GM04503 (cell line): Measurements from ENCODE around the gene ZNF705A.
A peak's percentile ranks its signal among the peaks of the same experiment; 100 is the strongest.
"Not testable (repeated sequence)": the region's sequence is repeated elsewhere in the genome, so short reads cannot be mapped to it uniquely, and the experiment has no call there.

ENCODE experiments used
- DNase-seq: peaks from one replicate; pipeline ENCODE4 v3.0.0-alpha.2; 2012; ENCODE audit warnings: low read depth

The ZNF705A gene

GRCh38 chr12:8184206-8184605 lies 27.4 kb downstream of the ZNF705A start:
- not testable (repeated sequence) for DNase-seq

GRCh38 chr12:8188088-8188487 lies 31.3 kb downstream of the ZNF705A start:
- DNase-seq: not testable (repeated sequence)

- peak; percentile 68 for DNase-seq
These were observed 41.0 kb downstream of the ZNF705A start for GRCh38 chr12:8197685-8198308.

GRCh38 chr12:8218711-8219382 lies 62.0 kb downstream of the ZNF705A start:
- not testable (repeated sequence) for DNase-seq

- not testable (repeated sequence) for DNase-seq
These were observed 64.6 kb downstream of the ZNF705A start for GRCh38 chr12:8221375-8221774.

GRCh38 chr12:8221844-8222243 lies 65.0 kb downstream of the ZNF705A start:
- DNase-seq: not testable (repeated sequence)

- not testable (repeated sequence) for DNase-seq
These were observed 65.5 kb downstream of the ZNF705A start for GRCh38 chr12:8222303-8222702.

GRCh38 chr12:8223646-8224045 lies 66.8 kb downstream of the ZNF705A start:
- not testable (repeated sequence) for DNase-seq

GRCh38 chr12:8224782-8225181 lies 68.0 kb downstream of the ZNF705A start:
- not testable (repeated sequence) for DNase-seq

- no peak for DNase-seq
These were observed 69.5 kb downstream of the ZNF705A start for GRCh38 chr12:8226355-8226754.

- DNase-seq: not testable (repeated sequence)
These were observed 70.3 kb downstream of the ZNF705A start, which contains the start of gene FAM90A1 for GRCh38 chr12:8226992-8227731. FAM90A1 (minus strand) TSS chr12:8227618; CDS start chr12:8224832, 2,786 bp downstream.

- not testable (repeated sequence) for DNase-seq
These were observed 70.9 kb downstream of the ZNF705A start for GRCh38 chr12:8227732-8228077.

- not testable (repeated sequence) for DNase-seq
These were observed 71.8 kb downstream of the ZNF705A start for GRCh38 chr12:8228607-8229006.

- not testable (repeated sequence) for DNase-seq
These were observed 72.7 kb downstream of the ZNF705A start for GRCh38 chr12:8229486-8229885.
